Endothelial cell of umbilical vein (primary cell): ENCODE results near the gene ATXN2L. TPM values are rescaled to one million over a fixed set of nuclear protein-coding genes. Genes with fewer than 3 reads are reported as not detected.
A peak's percentile ranks its signal among the peaks of the same experiment; 100 is the strongest.

Experiments
- BruUV-seq: library from RNA; stranded (reverse); fragments of 400-500 nt; replicated peaks from 2 replicates; lab custom pipeline; 2021; lab: Mats Ljungman, UMichigan
- CTCF ChIA-PET: fragments of 300-600, 350-600 bp; sonication (Branson Sonifier 250); formaldehyde crosslinking; loops from one replicate; lab custom pipeline; 2021; ENCODE audit warnings: antibody characterized with exemption, inconsistent platforms; lab: Charles Lee
- POLR2A ChIA-PET: fragments of 300-600, 350-600 bp; sonication (Branson Sonifier 250); formaldehyde crosslinking; loops from one replicate; lab custom pipeline; 2021; ENCODE audit warnings: antibody characterized with exemption, inconsistent platforms; lab: Charles Lee
- DNase-seq: peaks from one replicate; pipeline ENCODE4 v3.0.0-alpha.2; 2011; ENCODE audit warnings: low read depth, low spot score
- FAIRE-seq: peaks from 2 replicates; lab custom pipeline; 2011; peaks lifted over from hg19 to GRCh38; lab: Jason Lieb, UNC
- H2AFZ ChIP-seq: 2 replicates; pipeline ENCODE4 v1.6.0; 2012; ENCODE audit warnings: low read depth, low read length, control low read depth, inconsistent platforms
- H3K27ac ChIP-seq: 2 replicates; pipeline ENCODE4 v1.5.1; 2011; ENCODE audit warnings: low read depth, mild to moderate bottlenecking, control low read depth, low read length, moderate library complexity; ENCODE audit not compliant: insufficient read depth
- H3K27me3 ChIP-seq, 2 experiments: 2 replicates each; pipeline versions ENCODE4 v1.6.0 to v1.6.1; 2011; ENCODE audit warnings: low read length in 2 of 2, mixed read lengths in 1 of 2; ENCODE audit not compliant: control insufficient read depth in 2 of 2, insufficient read depth in 2 of 2
- H3K36me3 ChIP-seq, 2 experiments: 2 replicates in 1 of 2; 3 replicates in 1 of 2; pipeline ENCODE4 v1.5.1; 2011; ENCODE audit warnings: low read length in 2 of 2, mild to moderate bottlenecking in 1 of 2, moderate library complexity in 1 of 2; ENCODE audit not compliant: control insufficient read depth in 2 of 2, insufficient read depth in 2 of 2; ENCODE audit errors: extremely low read depth in 1 of 2
- H3K4me1 ChIP-seq: 3 replicates; pipeline ENCODE4 v1.5.1; 2011; ENCODE audit warnings: mild to moderate bottlenecking, low read length; ENCODE audit not compliant: control insufficient read depth, insufficient read depth; ENCODE audit errors: extremely low read depth
- H3K4me2 ChIP-seq: 2 replicates; pipeline ENCODE4 v1.6.1; 2011; ENCODE audit warnings: low read length, control low read depth, mixed read lengths; ENCODE audit not compliant: insufficient read depth
- H3K4me3 ChIP-seq, 3 experiments: fragments of 200-600 bp in 1 of 3; sonication (generic), shearing (Covaris generic) in 1 of 3; replicated peaks in 1 of 3; 2 replicates each; pipeline ENCODE4 v1.5.1; 2011 to 2016; ENCODE audit warnings: control low read depth in 3 of 3, low read length in 3 of 3, mild to moderate bottlenecking in 2 of 3, inconsistent platforms in 1 of 3, low read depth in 1 of 3, moderate library complexity in 1 of 3; ENCODE audit not compliant: insufficient read depth in 1 of 3
- H3K79me2 ChIP-seq: 2 replicates; pipeline ENCODE4 v1.6.0; 2012; ENCODE audit warnings: low read length, inconsistent platforms; ENCODE audit not compliant: control insufficient read depth, insufficient read depth
- H3K9ac ChIP-seq: replicated peaks from 2 replicates; pipeline ENCODE3; 2011; ENCODE audit warnings: low read length, control low read depth; ENCODE audit not compliant: insufficient read depth; ENCODE audit errors: extremely low read depth
- H3K9me1 ChIP-seq: replicated peaks from 3 replicates; pipeline ENCODE4 v1.6.0; 2011; ENCODE audit warnings: mild to moderate bottlenecking, low read length; ENCODE audit not compliant: control insufficient read depth, insufficient read depth; ENCODE audit errors: extremely low read depth
- H3K9me3 ChIP-seq: replicated peaks from 2 replicates; pipeline ENCODE4 v1.5.1; 2012; ENCODE audit warnings: low read length, inconsistent platforms; ENCODE audit not compliant: control insufficient read depth, insufficient read depth
- H4K20me1 ChIP-seq: replicated peaks from 2 replicates; pipeline ENCODE3; 2011; ENCODE audit warnings: mild to moderate bottlenecking, low read length; ENCODE audit not compliant: control insufficient read depth, insufficient read depth; ENCODE audit errors: extremely low read depth
- CTCF ChIP-seq, 2 donors: IDR thresholded peaks; 1 replicate in 1 of 2; 2 replicates in 1 of 2; pipeline ENCODE4 v1.5.1; 2011; ENCODE audit warnings: low read length in 2 of 2, mild to moderate bottlenecking in 2 of 2, moderate library complexity in 2 of 2, control low read depth in 1 of 2, inconsistent platforms in 1 of 2, low read depth in 1 of 2; ENCODE audit not compliant: insufficient read depth in 1 of 2; ENCODE audit errors: extremely low read depth in 1 of 2
- EZH2 ChIP-seq: IDR thresholded peaks from 2 replicates; pipeline ENCODE4 v1.6.1; 2012; ENCODE audit warnings: borderline replicate concordance, low read depth, mild to moderate bottlenecking, moderate library complexity, low read length, inconsistent platforms; ENCODE audit not compliant: severe bottlenecking
- FOS ChIP-seq: IDR thresholded peaks from 2 replicates; pipeline ENCODE4 v1.6.1; 2011; ENCODE audit warnings: mild to moderate bottlenecking, low read length, moderate library complexity, borderline replicate concordance; ENCODE audit not compliant: insufficient read depth
- GATA2 ChIP-seq: IDR thresholded peaks from 2 replicates; pipeline ENCODE4 v1.7.0; 2011; ENCODE audit warnings: low read depth, mild to moderate bottlenecking, moderate library complexity, mixed read lengths, low read length; ENCODE audit not compliant: insufficient read length, insufficient read depth
- JUN ChIP-seq: IDR thresholded peaks from 2 replicates; pipeline ENCODE4 v1.6.1; 2011; ENCODE audit warnings: borderline replicate concordance, low read depth; ENCODE audit not compliant: insufficient read length, insufficient read depth
- MAX ChIP-seq: IDR thresholded peaks from 2 replicates; pipeline ENCODE4 v1.6.1; 2011; ENCODE audit not compliant: insufficient read depth, insufficient read length
- MYC ChIP-seq: IDR thresholded peaks from one replicate; pipeline ENCODE4 v1.6.1; 2011; ENCODE audit warnings: mild to moderate bottlenecking, low read depth, low read length
- POLR2A ChIP-seq: IDR thresholded peaks from 2 replicates; pipeline ENCODE4 v1.6.1; 2012; ENCODE audit warnings: low read depth, mild to moderate bottlenecking, control low read depth, low read length
- POLR2AphosphoS5 ChIP-seq: IDR thresholded peaks from 2 replicates; pipeline ENCODE4 v1.6.1; 2012; ENCODE audit warnings: low read depth, mild to moderate bottlenecking, control low read depth, low read length, moderate library complexity; ENCODE audit not compliant: insufficient read depth
- dilution Hi-C: fragments of 300-500 bp; cut with MboI; formaldehyde crosslinking; loops from one replicate; pipeline ENCODE4 v1.15.0; 2019; ENCODE audit warnings: low sequenced_read_pairs; ENCODE audit not compliant: extremely low pct_ligation_motif_present
- intact Hi-C: fragments of 100-400 bp; cut with micrococcal nuclease; formaldehyde crosslinking; loops from one replicate; pipeline ENCODE4 v1.10.0; 2022
- polyA plus RNA-seq, 4 experiments: library from polyadenylated mRNA; depleted of rRNA in 3 of 4; stranded (reverse) in 3 of 4; unstranded in 1 of 4; fragments of >200 nt; gene quantifications; 2 replicates each; pipeline versions ENCODE4 v1.2.1 to v1.2.3, GENCODE V29; 2011 to 2012; ENCODE audit warnings: missing spikeins in 1 of 4
- total RNA-seq: library from RNA; stranded (reverse); gene quantifications from 2 replicates; pipeline ENCODE4 v1.2.3, GENCODE V29; 2021

Gene ATXN2L
- total and polyA plus RNA-seq, 2 donors (not counting 3 experiments of a cell fraction or from before 2014, with no cell fraction given), result 59.0 to 208 TPM

GRCh38 chr16:28879841-28880588 lies 57.2 kb downstream of the ATXN2L start:
- TF ChIP-seq POLR2AphosphoS5, result peak; percentile 77
- peak in 1 of 2 donors; percentile 18 for TF ChIP-seq CTCF (IDR thresholded peaks at IDR 0.05; ENCODE audit: extremely low read depth in 1 of 2, insufficient read depth in 1 of 2, low read depth in 1 of 2, low read length in 2 of 2)
- no peak for TF ChIP-seq MYC
- TF ChIP-seq POLR2A, result peak; percentile 81
- dilution Hi-C loops (no loop called here), intact Hi-C loops (no loop called here)
- no peaks in the 10 kb centered on the region for H3K9me1 ChIP-seq
- H3K79me2 ChIP-seq, result no peaks in the 10 kb centered on the region
- H3K9ac ChIP-seq, result peak overlapping the region; percentile 59
- no peak overlapping the region for H3K27ac ChIP-seq
- peak; percentile 83 for DNase-seq
- H3K4me2 ChIP-seq, result peak overlapping the region; percentile 80
- peaks cover 12% of the 10 kb centered on the region for H3K4me1 ChIP-seq
- H3K36me3 ChIP-seq, result no peaks in the 10 kb centered on the region
- no peaks in the 10 kb centered on the region for H3K27me3 ChIP-seq
- POLR2A ChIA-PET, result interaction anchor here (1.0 kb wide), 1 partner anchor 19 kb away, joined by 4 read pairs; no protein-coding TSS in a partner anchor
- CTCF ChIA-PET, result interaction anchor here (0.8 to 2.5 kb wide), 2 partner anchors 10 to 65 kb away, joined by 3 to 16 read pairs; no protein-coding TSS in a partner anchor
- no TSS peak for BruUV-seq
- H4K20me1 ChIP-seq, result no peaks in the 10 kb centered on the region
- no peaks in the 10 kb centered on the region for H3K9me3 ChIP-seq
- peak; percentile 93 for FAIRE-seq
- peak overlapping the region; percentile 93 for H2AFZ ChIP-seq
- peak overlapping the region; percentile 45 to 82 (median 80) for H3K4me3 ChIP-seq

- Histone ChIP-seq H3K36me3 (no peaks in the 10 kb centered on the region), H3K9me1 (no peaks in the 10 kb centered on the region), H3K4me1 (peaks cover 12% of the 10 kb centered on the region), H3K79me2 (no peaks in the 10 kb centered on the region), H3K4me3 (no peak overlapping the region), H4K20me1 (no peaks in the 10 kb centered on the region), H3K4me2 (peak overlapping the region; percentile 24), H3K27me3 (no peaks in the 10 kb centered on the region), H3K27ac (no peak overlapping the region), H3K9me3 (no peaks in the 10 kb centered on the region), H2AFZ (peak overlapping the region; percentile 73), H3K9ac (no peak overlapping the region)
- no TSS peak for BruUV-seq
- POLR2A ChIA-PET, result no interaction called here
- intact Hi-C loops, result no loop called here
- CTCF ChIA-PET, result interaction anchor here (2.5 kb wide), 1 partner anchor 64 kb away, joined by 16 read pairs; no protein-coding TSS in a partner anchor
- no peak for TF ChIP-seq EZH2
- TF ChIP-seq CTCF (IDR thresholded peaks at IDR 0.05; ENCODE audit: extremely low read depth in 1 of 2, insufficient read depth in 1 of 2, low read depth in 1 of 2, low read length in 2 of 2), result no peak
- TF ChIP-seq GATA2, result no peak
- TF ChIP-seq POLR2AphosphoS5, result no peak
- no peak for TF ChIP-seq FOS
- TF ChIP-seq MYC, result no peak
- no peak for TF ChIP-seq POLR2A
- TF ChIP-seq JUN, result no peak
- TF ChIP-seq MAX, result no peak
- FAIRE-seq (no peak), DNase-seq (no peak)
- dilution Hi-C loops, result no loop called here
These were observed 57.8 kb downstream of the ATXN2L start for GRCh38 chr16:28880589-28880915.
